Testis (tissue), 2 donors: Measurements from ENCODE around the gene ZBED3.

Experiments used
- CTCF ChIP-seq, 3 experiments: fragments of 450-650 bp in 2 of 3; fragments of 200-600 bp in 1 of 3; sonication (generic) in 1 of 3; IDR thresholded peaks; one replicate each; pipeline ENCODE4 v1.5.1; 2016 to 2019; ENCODE audit warnings: antibody characterized with exemption in 3 of 3, mild to moderate bottlenecking in 2 of 3, moderate library complexity in 1 of 3
- POLR2A ChIP-seq: fragments of 450-650 bp; IDR thresholded peaks from one replicate; pipeline ENCODE4 v1.6.1; 2017; ENCODE audit warnings: antibody characterized with exemption, mild to moderate bottlenecking, moderate library complexity

- TF ChIP-seq CTCF (IDR thresholded peaks at IDR 0.05), result no peak
- TF ChIP-seq POLR2A, result no peak
Observed at GRCh38 chr5:77065256-77065655, 21.8 kb downstream of the ZBED3 start.
